ENCODE results near the gene PTGFRN. TPM values are rescaled to one million over a fixed set of nuclear protein-coding genes. Genes with fewer than 3 reads are reported as not detected.

PTGFRN gene
- total and polyA plus RNA-seq, 9 of the 15 experiments (the other 6 are each of a cell fraction or from before 2014, with no cell fraction given) = 17.3 to 33.1 (median 25.7) TPM

- H3K4me3 ChIP-seq = no peak overlapping the region
- no peak overlapping the region for H3K4me2 ChIP-seq (ENCODE audit: insufficient read depth, low read length)
- no peaks in the 10 kb centered on the region for H4K20me1 ChIP-seq (replicated peaks; ENCODE audit: control insufficient read depth, insufficient read depth, low read length)
- WGBS (ENCODE audit: insufficient coverage, low coverage, missing lambda C conversion rate) = 87% methylated on average over 14 of the region's 14 CpGs
- no TSS peak for BruUV-seq (replicated peaks)
- H3K27ac ChIP-seq (ENCODE audit: extremely low read depth, low read depth, low read length) = no peak overlapping the region
- H3K27me3 ChIP-seq (ENCODE audit: control insufficient read depth in 2 of 2, insufficient read depth in 2 of 2, low read length in 2 of 2) = no peaks in the 10 kb centered on the region
- H3K9me3 ChIP-seq (replicated peaks; ENCODE audit: control insufficient read depth, insufficient read depth, low read depth, low read length) = no peaks in the 10 kb centered on the region
- H3K9ac ChIP-seq (ENCODE audit: insufficient read depth in 1 of 2, low read depth in 2 of 2, low read length in 2 of 2) = no peak overlapping the region
- in situ Hi-C loops (cut with MboI) (no loop called here), intact Hi-C loops (cut with micrococcal nuclease) (no loop called here)
- H3K79me2 ChIP-seq (ENCODE audit: control insufficient read depth, insufficient read depth, low read length) = no peaks in the 10 kb centered on the region
- peaks cover 7 to 13% of the 10 kb centered on the region in 2 experiments for H3K4me1 ChIP-seq (replicated peaks in 1 of 2; ENCODE audit: control insufficient read depth in 2 of 2, insufficient read depth in 2 of 2, low read length in 2 of 2)
- H3K9me1 ChIP-seq (ENCODE audit: control insufficient read depth, insufficient read depth, low read length) = no peaks in the 10 kb centered on the region
- H3K36me3 ChIP-seq (ENCODE audit: control insufficient read depth, insufficient read depth, low read length) = peaks cover 21% of the 10 kb centered on the region; the same call in 2 of the 3 replicates
- POLR2A ChIA-PET = interaction anchor here (1.2 to 1.3 kb wide), 3 partner anchors 8 to 15 kb away, joined by 3 to 5 read pairs (median 3); no protein-coding TSS in a partner anchor
- DNase-seq (ENCODE audit: extremely low read depth in 1 of 4, low spot score in 3 of 4) = no peak
- no peak for ATAC-seq
- no peak for FAIRE-seq
- CTCF ChIA-PET (ENCODE audit: low intra/inter-chr PET ratio) = no interaction called here
- H2AFZ ChIP-seq (ENCODE audit: low read depth, low read length) = no peak overlapping the region
- no peak for TF ChIP-seq ARID4B (CRISPR knock-in tag; IDR thresholded peaks at IDR 0.05)
- TF ChIP-seq TCFL5 (CRISPR knock-in tag; conservative IDR thresholded peaks at IDR 0.05) = no peak
- TF ChIP-seq ELF4 (CRISPR knock-in tag; IDR thresholded peaks at IDR 0.05) = no peak
- no peak for TF ChIP-seq HMGN3 (IDR thresholded peaks at IDR 0.05; ENCODE audit: borderline replicate concordance, extremely low read depth, insufficient read length, low read depth, low read length)
- no peak for TF ChIP-seq MYBL2 (IDR thresholded peaks at IDR 0.05; ENCODE audit: low read depth)
- no peak for TF ChIP-seq MYBL2 (CRISPR knock-in tag; IDR thresholded peaks at IDR 0.05; ENCODE audit: borderline replicate concordance)
- TF ChIP-seq, protein P1, sequence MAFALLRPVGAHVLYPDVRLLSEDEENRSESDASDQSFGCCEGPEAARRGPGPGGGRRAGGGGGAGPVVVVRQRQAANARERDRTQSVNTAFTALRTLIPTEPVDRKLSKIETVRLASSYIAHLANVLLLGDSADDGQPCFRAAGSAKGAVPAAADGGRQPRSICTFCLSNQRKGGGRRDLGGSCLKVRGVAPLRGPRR (CRISPR knock-in tag; IDR thresholded peaks at IDR 0.05) = no peak
- no peak for TF ChIP-seq ZNF583 (CRISPR knock-in tag; IDR thresholded peaks at IDR 0.05)
- no peak for TF ChIP-seq HMG20B (CRISPR knock-in tag; IDR thresholded peaks at IDR 0.05)
- TF ChIP-seq, protein P2, sequence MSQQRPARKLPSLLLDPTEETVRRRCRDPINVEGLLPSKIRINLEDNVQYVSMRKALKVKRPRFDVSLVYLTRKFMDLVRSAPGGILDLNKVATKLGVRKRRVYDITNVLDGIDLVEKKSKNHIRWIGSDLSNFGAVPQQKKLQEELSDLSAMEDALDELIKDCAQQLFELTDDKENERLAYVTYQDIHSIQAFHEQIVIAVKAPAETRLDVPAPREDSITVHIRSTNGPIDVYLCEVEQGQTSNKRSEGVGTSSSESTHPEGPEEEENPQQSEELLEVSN (IDR thresholded peaks at IDR 0.05; ENCODE audit: borderline replicate concordance in 1 of 2, extremely low read depth in 1 of 2, insufficient read depth in 1 of 2, insufficient read length in 1 of 2, low read depth in 1 of 2, low read length in 1 of 2, poor library complexity in 1 of 2, severe bottlenecking in 1 of 2) = no peak
- TF ChIP-seq ZNF140 (CRISPR knock-in tag; IDR thresholded peaks at IDR 0.05) = no peak
- no peak for TF ChIP-seq TAF1 (IDR thresholded peaks at IDR 0.05; ENCODE audit: control insufficient read depth, extremely low read depth, insufficient read depth, low read length, severe bottlenecking)
- no peak for TF ChIP-seq CREB1 (IDR thresholded peaks at IDR 0.05)
- no peak for TF ChIP-seq CREB1 (CRISPR knock-in tag; IDR thresholded peaks at IDR 0.05)
- TF ChIP-seq RBM25 (IDR thresholded peaks at IDR 0.05; ENCODE audit: low read depth, low read length, severe bottlenecking) = no peak
- no peak for TF ChIP-seq PHF8 (IDR thresholded peaks at IDR 0.05; ENCODE audit: borderline replicate concordance, low read length)
These were observed 74.9 kb downstream of the PTGFRN start for GRCh38 chr1:116984406-116985160.
